ENCODE data around the gene TMED9. TPM values are rescaled to one million over a fixed set of nuclear protein-coding genes. Genes with fewer than 3 reads are reported as not detected.

The TMED9 gene
- total RNA-seq, 4 donors from 2014 or later = 86.9 to 162 (median 115) TPM

GRCh38 chr5:177607452-177608192 lies 15.6 kb downstream of the TMED9 start:
- Histone ChIP-seq H3K27me3 (no peaks in the 10 kb centered on the region), H3K4me3 (replicated peaks in 1 of 3) (no peak overlapping the region), H3K9me3 (no peaks in the 10 kb centered on the region), H3K4me1 (peaks cover 0 to 8% of the 10 kb centered on the region in 2 donors), H3K27ac (no peak overlapping the region), H3K36me3 (no peaks in the 10 kb centered on the region)
- intact Hi-C loops (cut with DNase I) = no loop called here
- TF ChIP-seq CTCF (IDR thresholded peaks at IDR 0.05) = peak; percentile 25 to 98 (median 72)
- TF ChIP-seq POLR2A (IDR thresholded peaks at IDR 0.05) = no peak
- peak; percentile 81 for DNase-seq
- 24 to 40% methylated on average over 8 to 10 of the region's 15 CpGs for WGBS, 2 donors

DNA sequence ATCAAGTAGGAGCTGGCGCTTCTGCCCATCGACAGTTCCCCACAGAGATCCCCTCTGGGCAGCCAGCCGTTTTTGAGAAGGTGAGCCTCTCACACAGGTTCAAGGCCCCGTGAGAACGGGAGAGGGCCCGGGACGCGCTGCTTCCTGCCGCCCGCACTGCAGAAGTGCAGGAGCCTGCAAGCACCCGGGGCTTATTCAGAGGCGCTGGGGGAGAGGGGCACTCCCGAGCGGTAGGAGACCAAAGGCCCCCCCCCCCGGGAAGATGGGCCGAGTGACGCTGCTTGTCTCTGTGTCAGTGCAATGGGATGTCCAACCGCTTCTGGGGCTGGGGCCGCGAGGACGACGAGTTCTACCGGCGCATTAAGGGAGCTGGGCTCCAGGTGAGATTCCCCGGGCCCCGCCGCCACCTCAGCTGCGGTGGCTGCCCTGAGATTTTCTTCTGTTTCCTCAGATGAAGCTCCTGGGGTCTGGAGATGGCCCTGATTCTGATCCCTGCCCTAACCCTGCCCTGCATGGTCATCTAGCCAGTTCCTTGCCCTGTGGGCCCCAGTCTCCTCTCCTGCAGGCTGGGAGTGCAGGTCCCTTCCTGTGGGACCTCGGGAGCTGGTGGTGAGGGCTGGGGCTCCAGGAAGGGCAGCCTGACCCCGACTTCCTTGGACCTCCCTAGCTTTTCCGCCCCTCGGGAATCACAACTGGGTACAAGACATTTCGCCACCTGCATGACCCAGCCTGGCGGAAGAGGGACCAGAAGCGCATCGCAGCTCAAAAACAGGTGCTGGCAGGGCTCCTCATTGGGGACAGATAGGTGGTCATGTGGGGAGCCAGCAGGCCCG lies 16.5 kb downstream of the TMED9 start:
- Histone ChIP-seq H3K9me3 (no peaks in the 10 kb centered on the region), H3K27me3 (no peaks in the 10 kb centered on the region), H3K27ac (no peak overlapping the region), H3K36me3 (no peaks in the 10 kb centered on the region), H3K4me3 (replicated peaks in 1 of 3) (no peak overlapping the region), H3K4me1 (peaks cover 0 to 8% of the 10 kb centered on the region in 2 donors)
- intact Hi-C loops (cut with DNase I) = no loop called here
- DNase-seq = no peak
- WGBS, 2 donors = 76 to 90% methylated on average over 6 to 20 of the region's 37 CpGs
- TF ChIP-seq CTCF (IDR thresholded peaks at IDR 0.05) = no peak
- no peak for TF ChIP-seq POLR2A (IDR thresholded peaks at IDR 0.05)

DNA sequence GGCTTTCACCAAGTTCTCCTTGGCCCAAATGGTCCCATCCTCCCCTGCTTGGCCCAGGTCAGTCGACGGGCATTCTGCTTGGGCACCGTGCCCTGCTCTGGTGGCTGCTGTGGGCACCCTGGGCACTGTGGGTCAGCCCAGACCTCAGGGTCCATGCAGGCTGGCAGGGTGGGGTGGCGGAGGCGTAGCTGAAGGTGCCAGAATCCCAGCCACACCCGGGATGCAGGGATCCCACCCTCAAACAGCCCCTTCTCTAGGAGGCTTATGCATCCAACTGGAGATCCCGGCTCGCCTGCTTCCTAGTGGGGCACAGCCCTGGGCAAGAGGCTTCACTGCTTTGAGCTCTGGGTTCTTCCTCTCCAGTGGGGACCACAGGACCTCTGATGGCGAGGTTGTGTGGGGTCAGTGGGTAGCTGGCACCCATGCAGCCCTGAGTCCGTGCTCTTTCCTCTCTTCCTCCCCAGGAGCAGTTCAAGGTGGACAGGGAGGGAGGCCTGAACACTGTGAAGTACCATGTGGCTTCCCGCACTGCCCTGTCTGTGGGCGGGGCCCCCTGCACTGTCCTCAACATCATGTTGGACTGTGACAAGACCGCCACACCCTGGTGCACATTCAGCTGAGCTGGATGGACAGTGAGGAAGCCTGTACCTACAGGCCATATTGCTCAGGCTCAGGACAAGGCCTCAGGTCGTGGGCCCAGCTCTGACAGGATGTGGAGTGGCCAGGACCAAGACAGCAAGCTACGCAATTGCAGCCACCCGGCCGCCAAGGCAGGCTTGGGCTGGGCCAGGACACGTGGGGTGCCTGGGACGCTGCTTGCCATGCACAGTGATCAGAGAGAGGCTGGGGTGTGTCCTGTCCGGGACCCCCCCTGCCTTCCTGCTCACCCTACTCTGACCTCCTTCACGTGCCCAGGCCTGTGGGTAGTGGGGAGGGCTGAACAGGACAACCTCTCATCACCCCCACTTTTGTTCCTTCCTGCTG lies 17.4 kb downstream of the TMED9 start:
- whole genome bisulfite sequencing, 2 donors = 84% methylated on average over 6 to 16 of the region's 21 CpGs
- TF ChIP-seq CTCF (IDR thresholded peaks at IDR 0.05) (no peak), POLR2A (IDR thresholded peaks at IDR 0.05) (no peak)
- intact Hi-C loops (cut with DNase I) = no loop called here
- DNase-seq = no peak
- no peaks in the 10 kb centered on the region for H3K36me3 ChIP-seq
- no peak overlapping the region for H3K4me3 ChIP-seq (replicated peaks in 1 of 3)
- H3K4me1 ChIP-seq = peaks cover 0 to 8% of the 10 kb centered on the region in 2 donors
- no peak overlapping the region for H3K27ac ChIP-seq
- no peaks in the 10 kb centered on the region for H3K9me3 ChIP-seq
- H3K27me3 ChIP-seq = no peaks in the 10 kb centered on the region

- no peak overlapping the region for H3K27ac ChIP-seq
- H3K27me3 ChIP-seq = no peaks in the 10 kb centered on the region
- no peaks in the 10 kb centered on the region for H3K36me3 ChIP-seq
- no peak overlapping the region for H3K4me3 ChIP-seq (replicated peaks in 1 of 3)
- WGBS, 2 donors = 83 to 88% methylated on average over 12 of the region's 13 CpGs
- no peak for DNase-seq
- no peaks in the 10 kb centered on the region for H3K9me3 ChIP-seq
- H3K4me1 ChIP-seq = peaks cover 0 to 8% of the 10 kb centered on the region in 2 donors
- no peak for TF ChIP-seq CTCF (IDR thresholded peaks at IDR 0.05)
- no peak for TF ChIP-seq POLR2A (IDR thresholded peaks at IDR 0.05)
- intact Hi-C loops (cut with DNase I) = no loop called here
These were observed 18.2 kb downstream of the TMED9 start for GRCh38 chr5:177610131-177610769.

Measured in thyroid gland (tissue), 4 donors.